HG03064 (cell line): ENCODE measurements around the gene COL6A3.

Experiments used
- ATAC-seq: cut with Tn5 transposase; IDR thresholded peaks from one replicate; pipeline ENCODE4 v1.9.1; 2021; ENCODE audit warnings: low read depth; ENCODE audit not compliant: unreplicated experiment

The COL6A3 gene

DNA sequence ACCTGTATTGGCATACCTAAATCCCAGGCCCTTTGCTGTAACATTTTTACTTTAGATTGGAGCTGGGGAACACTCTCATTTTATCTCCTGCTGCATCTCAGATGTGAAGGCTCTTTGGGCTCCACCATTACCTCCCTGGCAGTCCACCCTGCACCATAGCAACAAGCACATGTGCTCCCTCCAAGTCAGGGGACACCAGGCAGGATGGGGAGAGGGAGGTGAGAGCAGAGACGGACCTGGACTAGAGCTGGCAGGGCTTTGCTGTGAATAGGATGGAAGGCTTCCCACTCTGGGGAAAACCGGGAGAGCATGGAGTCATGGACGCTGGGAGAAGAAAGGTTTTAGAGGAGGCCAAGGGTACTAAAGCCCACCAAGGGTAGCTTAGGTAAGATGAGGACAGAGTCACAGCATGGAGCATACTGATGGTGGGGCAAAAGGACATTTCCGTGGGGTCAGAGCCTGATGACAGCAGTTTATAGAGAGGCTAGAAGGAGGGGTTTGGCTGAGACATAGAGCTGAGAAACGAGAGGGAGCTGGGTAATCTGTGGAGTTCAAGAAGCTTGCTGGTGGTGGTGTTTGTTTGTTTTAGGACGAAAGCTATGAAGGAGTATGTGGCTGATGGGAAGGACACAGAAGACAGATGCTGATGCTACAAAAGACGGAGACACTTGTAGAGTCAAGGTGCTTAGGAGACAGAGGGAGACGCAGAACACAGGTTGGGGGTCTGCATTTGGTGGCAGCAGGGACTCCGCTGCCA, 134.8 kb downstream of the COL6A3 start:
- no peak for ATAC-seq

DNA sequence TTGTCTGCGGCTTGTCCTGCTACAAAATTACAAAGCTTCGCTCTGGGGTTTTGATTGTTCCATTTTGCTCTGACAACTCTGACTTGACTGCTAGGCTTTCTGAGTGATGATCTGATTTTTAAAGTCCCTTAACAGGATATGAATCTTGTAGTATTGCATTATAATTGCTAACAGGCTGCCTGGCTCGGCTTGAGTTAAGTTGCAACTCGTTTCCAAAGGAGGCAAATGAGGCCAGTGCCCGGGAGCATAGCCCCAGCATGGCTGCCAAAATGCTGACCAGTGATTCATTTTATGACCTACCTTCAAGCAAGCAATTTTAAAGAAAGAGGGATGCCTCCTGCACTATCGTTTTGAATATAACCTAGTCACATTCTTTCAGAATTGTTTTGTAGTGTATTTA, 135.4 kb downstream of the COL6A3 start:
- no peak for ATAC-seq

DNA sequence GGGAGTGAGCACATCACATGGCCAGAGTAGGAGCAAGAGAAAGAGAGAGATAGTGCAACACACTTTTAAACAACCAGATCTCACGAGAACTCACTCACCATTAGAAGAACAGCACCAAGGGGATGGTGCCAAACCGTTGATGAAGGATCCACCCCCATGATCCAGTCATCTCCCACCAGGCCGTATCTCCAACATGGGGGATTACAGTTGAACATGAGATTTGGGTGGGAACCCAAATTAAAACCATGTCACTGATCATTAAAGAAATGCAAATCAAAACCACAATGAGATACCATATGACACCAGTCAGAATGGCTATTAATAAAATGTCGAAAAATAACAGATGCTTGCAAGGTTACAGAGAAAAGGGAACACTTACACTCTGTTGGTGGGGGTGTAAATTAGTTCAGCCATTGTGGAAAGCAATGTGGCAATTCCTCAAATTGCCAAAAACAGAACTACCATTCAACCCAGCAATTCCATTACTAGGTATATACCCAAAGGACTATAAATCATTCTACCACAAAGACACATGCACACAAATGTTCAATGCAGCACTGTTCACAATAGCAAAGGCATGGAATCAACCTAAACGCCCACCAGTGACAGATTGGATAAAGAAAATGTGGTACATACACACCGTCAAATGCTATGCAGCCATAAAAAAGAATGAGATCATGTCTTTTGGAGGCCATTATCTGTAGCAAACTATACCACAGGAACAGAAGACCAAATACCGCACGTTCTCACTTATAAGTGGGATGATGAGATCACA, 137.1 kb downstream of the COL6A3 start:
- no peak for ATAC-seq
